ENCODE measurements around the gene BMPER. TPM values are rescaled to one million over a fixed set of nuclear protein-coding genes. Genes with fewer than 3 reads are reported as not detected.

Gene BMPER
- not detected for total RNA-seq
- not detected for polyA plus RNA-seq

DNA sequence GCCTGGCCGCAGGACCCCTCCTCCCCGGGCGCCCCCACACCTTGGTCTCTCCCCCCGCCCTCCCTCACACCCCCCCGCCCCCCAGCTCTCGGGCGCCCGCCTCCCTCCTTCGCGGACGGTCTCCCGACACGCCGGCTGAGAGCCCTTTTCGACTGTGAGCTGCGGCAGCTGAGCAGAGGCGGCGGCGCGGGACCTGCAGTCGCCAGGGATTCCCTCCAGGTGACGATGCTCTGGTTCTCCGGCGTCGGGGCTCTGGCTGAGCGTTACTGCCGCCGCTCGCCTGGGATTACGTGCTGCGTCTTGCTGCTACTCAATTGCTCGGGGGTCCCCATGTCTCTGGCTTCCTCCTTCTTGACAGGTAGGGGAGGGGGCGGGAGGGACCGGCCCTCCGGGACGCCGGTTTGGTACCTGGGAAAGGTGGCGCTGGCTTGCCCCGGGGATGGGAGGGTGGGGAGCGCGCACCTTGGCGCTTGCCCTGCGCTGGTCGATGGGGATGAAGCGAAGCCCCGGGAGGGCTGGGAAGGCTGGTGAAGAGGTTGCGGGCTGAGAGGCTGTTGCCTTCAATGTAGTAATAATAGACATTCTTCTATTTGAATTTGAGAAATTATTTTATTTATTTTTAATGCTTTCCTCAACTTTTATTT lies at the start of gene BMPER:
BMPER (plus strand) TSS at position 151 of the 644 bp plus-strand sequence; CDS start at position 226, 75 bp downstream.
- H3K4me3 ChIP-seq (ENCODE audit: low read length) = no peak within 1 kb of the TSS
- Mint-ChIP-seq H3K36me3 (no peaks in the 10 kb centered on the region), H3K4me3 (peak within 1 kb of the TSS in 5 of 7 donors; percentile 53 to 71 (median 60)), H3K4me1 (peaks cover 4 to 14% (median 5%) of the 10 kb centered on the region in 3 donors), H3K27ac (no peak within 1 kb of the TSS), H3K27me3 (peaks cover 40 to 80% of the 10 kb centered on the region in 2 donors), H3K9me3 (peaks cover 0 to 3% (median 0%) of the 10 kb centered on the region in 5 donors)
- H3K36me3 ChIP-seq (ENCODE audit: insufficient read depth, low read length) = no peaks in the 10 kb centered on the region
- ChIA-PET CTCF (interaction anchor here (1.3 kb wide), 1 partner anchor 27 kb away, joined by 3 read pairs; no protein-coding TSS in a partner anchor), POLR2A (no interaction called here)
- no peak for DNase-seq
- H3K9me3 ChIP-seq (ENCODE audit: low read length) = no peaks in the 10 kb centered on the region
- peaks cover 18% of the 10 kb centered on the region for H3K27me3 ChIP-seq (ENCODE audit: insufficient read depth, low read length, poor library complexity, severe bottlenecking)
- H3K4me1 ChIP-seq (ENCODE audit: insufficient read depth, low read length) = no peaks in the 10 kb centered on the region
- no peak within 1 kb of the TSS for H3K27ac ChIP-seq (ENCODE audit: low read depth, low read length)

- POLR2A ChIA-PET = no interaction called here
- H3K27me3 ChIP-seq (ENCODE audit: insufficient read depth, low read length, poor library complexity, severe bottlenecking) = no peaks in the 10 kb centered on the region
- Mint-ChIP-seq H3K4me1 (no peaks in the 10 kb centered on the region), H3K27ac (no peak overlapping the region), H3K4me3 (no peak overlapping the region), H3K9me3 (peaks cover 0 to 6% (median 3%) of the 10 kb centered on the region in 5 donors), H3K36me3 (peaks cover 0 to 6% (median 0%) of the 10 kb centered on the region in 3 donors), H3K27me3 (peaks cover 10 to 22% of the 10 kb centered on the region in 2 donors)
- H3K36me3 ChIP-seq (ENCODE audit: insufficient read depth, low read length) = no peaks in the 10 kb centered on the region
- H3K9me3 ChIP-seq (ENCODE audit: low read length) = no peaks in the 10 kb centered on the region
- CTCF ChIA-PET = no interaction called here
- DNase-seq = no peak
- no peaks in the 10 kb centered on the region for H3K4me1 ChIP-seq (ENCODE audit: insufficient read depth, low read length)
- H3K4me3 ChIP-seq (ENCODE audit: low read length) = no peak overlapping the region
- no peak overlapping the region for H3K27ac ChIP-seq (ENCODE audit: low read depth, low read length)
Measured at GRCh38 chr7:33861947-33862346, 43.4 kb upstream of the BMPER start.

- no peaks in the 10 kb centered on the region for H3K4me1 Mint-ChIP-seq
- no peaks in the 10 kb centered on the region for H3K4me1 ChIP-seq (ENCODE audit: insufficient read depth, low read length)
- H3K4me3 Mint-ChIP-seq = no peak overlapping the region
- no peak overlapping the region for H3K4me3 ChIP-seq (ENCODE audit: low read length)
- DNase-seq = no peak
- CTCF ChIA-PET = no interaction called here
- H3K27me3 ChIP-seq (ENCODE audit: insufficient read depth, low read length, poor library complexity, severe bottlenecking) = no peaks in the 10 kb centered on the region
- no peaks in the 10 kb centered on the region for H3K36me3 ChIP-seq (ENCODE audit: insufficient read depth, low read length)
- H3K27ac Mint-ChIP-seq = no peak overlapping the region
- no peaks in the 10 kb centered on the region for H3K9me3 ChIP-seq (ENCODE audit: low read length)
- no peak overlapping the region for H3K27ac ChIP-seq (ENCODE audit: low read depth, low read length)
- peaks cover 7 to 17% of the 10 kb centered on the region in 2 donors for H3K27me3 Mint-ChIP-seq
- H3K9me3 Mint-ChIP-seq = peaks cover 0 to 6% (median 3%) of the 10 kb centered on the region in 5 donors
- peaks cover 0 to 2% (median 0%) of the 10 kb centered on the region in 3 donors for H3K36me3 Mint-ChIP-seq
- POLR2A ChIA-PET = no interaction called here
Measured at GRCh38 chr7:33862946-33863814, 42.2 kb upstream of the BMPER start.

DNA sequence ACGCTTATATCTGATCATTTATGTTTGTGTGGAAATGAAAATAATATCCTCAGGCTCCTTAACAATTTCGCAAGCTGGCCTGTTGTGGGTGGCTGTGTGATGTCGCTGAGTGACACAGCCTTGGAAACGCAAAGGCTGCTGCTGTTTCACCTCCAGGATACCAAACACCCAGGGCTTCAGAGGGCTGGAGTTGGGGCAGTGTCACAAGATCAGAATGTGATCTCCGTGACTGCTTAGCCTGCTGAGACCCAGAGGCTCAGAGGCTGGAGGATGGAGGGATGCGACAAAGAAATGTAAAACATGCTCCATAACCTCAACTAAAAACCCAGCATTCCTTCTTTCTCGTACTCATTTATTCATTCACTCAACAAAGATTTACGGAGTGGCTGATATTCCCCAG lies 37.2 kb upstream of the BMPER start:
- no peaks in the 10 kb centered on the region for H3K27me3 ChIP-seq (ENCODE audit: insufficient read depth, low read length, poor library complexity, severe bottlenecking)
- peaks cover 0 to 4% of the 10 kb centered on the region in 2 donors for H3K27me3 Mint-ChIP-seq
- H3K27ac Mint-ChIP-seq = no peak overlapping the region
- H3K4me3 Mint-ChIP-seq = no peak overlapping the region
- H3K4me3 ChIP-seq (ENCODE audit: low read length) = no peak overlapping the region
- H3K36me3 Mint-ChIP-seq = no peaks in the 10 kb centered on the region
- ChIA-PET POLR2A (no interaction called here), CTCF (no interaction called here)
- no peak overlapping the region for H3K27ac ChIP-seq (ENCODE audit: low read depth, low read length)
- no peaks in the 10 kb centered on the region for H3K36me3 ChIP-seq (ENCODE audit: insufficient read depth, low read length)
- H3K4me1 Mint-ChIP-seq = no peaks in the 10 kb centered on the region
- H3K4me1 ChIP-seq (ENCODE audit: insufficient read depth, low read length) = no peaks in the 10 kb centered on the region
- H3K9me3 Mint-ChIP-seq = peaks cover 0 to 4% (median 2%) of the 10 kb centered on the region in 5 donors
- no peak for DNase-seq
- H3K9me3 ChIP-seq (ENCODE audit: low read length) = no peaks in the 10 kb centered on the region

- CTCF ChIA-PET = no interaction called here
- H3K4me3 Mint-ChIP-seq = no peak overlapping the region
- peaks cover 1 to 4% of the 10 kb centered on the region in 2 donors for H3K27me3 Mint-ChIP-seq
- Histone ChIP-seq H3K9me3 (ENCODE audit: low read length) (no peaks in the 10 kb centered on the region), H3K36me3 (ENCODE audit: insufficient read depth, low read length) (no peaks in the 10 kb centered on the region), H3K27ac (ENCODE audit: low read depth, low read length) (no peak overlapping the region), H3K4me1 (ENCODE audit: insufficient read depth, low read length) (no peaks in the 10 kb centered on the region), H3K4me3 (ENCODE audit: low read length) (no peak overlapping the region), H3K27me3 (ENCODE audit: insufficient read depth, low read length, poor library complexity, severe bottlenecking) (no peaks in the 10 kb centered on the region)
- DNase-seq = no peak
- no peaks in the 10 kb centered on the region for H3K36me3 Mint-ChIP-seq
- peaks cover 0 to 4% (median 2%) of the 10 kb centered on the region in 5 donors for H3K9me3 Mint-ChIP-seq
- no peak overlapping the region for H3K27ac Mint-ChIP-seq
- H3K4me1 Mint-ChIP-seq = no peaks in the 10 kb centered on the region
- POLR2A ChIA-PET = no interaction called here
Measured at GRCh38 chr7:33869176-33869575, 36.2 kb upstream of the BMPER start.

GRCh38 chr7:33870120-33870519 lies 35.2 kb upstream of the BMPER start:
- Mint-ChIP-seq H3K9me3 (peaks cover 0 to 4% (median 2%) of the 10 kb centered on the region in 5 donors), H3K27ac (peak overlapping the region in 1 of 8 donors; percentile 5), H3K27me3 (peaks cover 4 to 5% of the 10 kb centered on the region in 2 donors)

DNA sequence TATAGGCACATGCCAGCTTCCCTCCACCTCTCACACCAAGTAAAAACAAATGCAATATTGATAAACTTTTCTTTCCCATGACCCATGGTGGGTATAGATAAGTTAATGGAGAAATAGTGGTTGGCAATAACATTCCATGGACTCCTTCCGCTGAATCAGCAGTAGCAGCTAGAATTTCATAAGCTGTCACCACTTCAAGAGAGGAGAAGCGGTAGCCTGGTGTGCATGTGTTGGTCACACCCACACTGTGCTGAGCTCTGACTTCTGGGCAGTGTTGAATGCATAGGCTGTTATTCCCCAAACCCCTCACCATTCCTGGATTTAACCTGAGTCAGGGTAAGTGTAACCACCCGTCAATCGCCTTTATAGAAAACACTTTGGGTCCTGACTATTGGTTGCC lies 32.5 kb upstream of the BMPER start:
- ChIA-PET POLR2A (no interaction called here), CTCF (no interaction called here)
- no peaks in the 10 kb centered on the region for H3K36me3 ChIP-seq (ENCODE audit: insufficient read depth, low read length)
- Mint-ChIP-seq H3K27ac (no peak overlapping the region), H3K4me1 (no peaks in the 10 kb centered on the region), H3K9me3 (peaks cover 0 to 2% (median 0%) of the 10 kb centered on the region in 5 donors), H3K36me3 (no peaks in the 10 kb centered on the region), H3K27me3 (peaks cover 2 to 4% of the 10 kb centered on the region in 2 donors), H3K4me3 (no peak overlapping the region)
- DNase-seq = no peak
- H3K27me3 ChIP-seq (ENCODE audit: insufficient read depth, low read length, poor library complexity, severe bottlenecking) = no peaks in the 10 kb centered on the region
- H3K4me3 ChIP-seq (ENCODE audit: low read length) = no peak overlapping the region
- no peak overlapping the region for H3K27ac ChIP-seq (ENCODE audit: low read depth, low read length)
- no peaks in the 10 kb centered on the region for H3K4me1 ChIP-seq (ENCODE audit: insufficient read depth, low read length)
- H3K9me3 ChIP-seq (ENCODE audit: low read length) = no peaks in the 10 kb centered on the region

More at GRCh38 chr7:33870120-33870519, 35.2 kb upstream of the BMPER start:
- Histone ChIP-seq H3K4me1 (ENCODE audit: insufficient read depth, low read length) (no peaks in the 10 kb centered on the region), H3K4me3 (ENCODE audit: low read length) (no peak overlapping the region), H3K27ac (ENCODE audit: low read depth, low read length) (no peak overlapping the region), H3K9me3 (ENCODE audit: low read length) (no peaks in the 10 kb centered on the region), H3K27me3 (ENCODE audit: insufficient read depth, low read length, poor library complexity, severe bottlenecking) (no peaks in the 10 kb centered on the region), H3K36me3 (ENCODE audit: insufficient read depth, low read length) (no peaks in the 10 kb centered on the region)
- no peaks in the 10 kb centered on the region for H3K36me3 Mint-ChIP-seq
- H3K4me1 Mint-ChIP-seq = no peaks in the 10 kb centered on the region
- H3K4me3 Mint-ChIP-seq = no peak overlapping the region
- ChIA-PET POLR2A (no interaction called here), CTCF (no interaction called here)
- no peak for DNase-seq

DNA sequence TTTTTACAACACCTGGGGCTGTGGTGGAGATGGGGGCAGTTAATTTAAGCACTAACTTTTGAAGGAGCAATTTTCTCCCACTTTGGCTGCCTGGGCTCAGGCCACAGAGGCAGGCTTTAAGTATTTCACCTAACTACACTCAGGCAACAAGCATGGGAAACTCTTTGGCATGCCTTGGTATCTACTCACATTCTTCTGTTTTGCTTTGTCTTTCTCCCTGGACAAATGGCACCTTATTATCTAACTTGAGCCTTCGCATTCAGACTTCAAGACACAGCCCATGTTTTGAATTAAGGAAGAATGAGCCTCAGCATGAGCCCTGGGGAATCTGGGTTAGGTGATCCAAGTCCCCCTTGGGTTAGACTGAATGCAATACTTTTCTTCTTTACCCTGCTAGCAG lies 31.8 kb upstream of the BMPER start:
- Histone ChIP-seq H3K36me3 (ENCODE audit: insufficient read depth, low read length) (no peaks in the 10 kb centered on the region), H3K27ac (ENCODE audit: low read depth, low read length) (no peak overlapping the region), H3K27me3 (ENCODE audit: insufficient read depth, low read length, poor library complexity, severe bottlenecking) (no peaks in the 10 kb centered on the region), H3K4me1 (ENCODE audit: insufficient read depth, low read length) (no peaks in the 10 kb centered on the region), H3K4me3 (ENCODE audit: low read length) (no peak overlapping the region), H3K9me3 (ENCODE audit: low read length) (no peaks in the 10 kb centered on the region)
- no peak overlapping the region for H3K27ac Mint-ChIP-seq
- no peaks in the 10 kb centered on the region for H3K36me3 Mint-ChIP-seq
- CTCF ChIA-PET = no interaction called here
- no peak for DNase-seq
- no peak overlapping the region for H3K4me3 Mint-ChIP-seq
- POLR2A ChIA-PET = no interaction called here
- H3K4me1 Mint-ChIP-seq = no peaks in the 10 kb centered on the region
- peaks cover 0 to 2% (median 0%) of the 10 kb centered on the region in 5 donors for H3K9me3 Mint-ChIP-seq
- peaks cover 2 to 4% of the 10 kb centered on the region in 2 donors for H3K27me3 Mint-ChIP-seq
